Gastrocnemius medialis (tissue), 4 donors: ENCODE measurements around the gene CHID1.

Experiments
- CTCF ChIP-seq, 5 experiments: fragments of 450-650 bp in 3 of 5; fragments of 200-600 bp in 2 of 5; sonication (generic) in 2 of 5; IDR thresholded peaks in 4 of 5; conservative IDR thresholded peaks in 1 of 5; 1 replicate in 4 of 5; 2 replicates in 1 of 5; pipeline ENCODE4 v1.5.1; 2016 to 2019; ENCODE audit warnings: antibody characterized with exemption in 5 of 5, mild to moderate bottlenecking in 3 of 5, moderate library complexity in 3 of 5
- POLR2A ChIP-seq, 2 donors: fragments of 450-650 bp; IDR thresholded peaks; one replicate each; pipeline ENCODE4 v1.6.1; 2017; ENCODE audit warnings: antibody characterized with exemption in 2 of 2, mild to moderate bottlenecking in 2 of 2, moderate library complexity in 2 of 2

GRCh38 chr11:899724-900123 lies 10.9 kb downstream of the CHID1 start:
- TF ChIP-seq CTCF (IDR thresholded peaks at IDR 0.05 in 4 of 5, conservative IDR thresholded peaks at IDR 0.05 in 1 of 5) (no peak), POLR2A (IDR thresholded peaks at IDR 0.05) (no peak)
